WERI-Rb-1 (cell line): ENCODE measurements around the gene UACA.

ENCODE experiments used
- DNase-seq: peaks from one replicate; pipeline ENCODE4 v3.0.0-alpha.2; 2020
- H3K27ac ChIP-seq: fragments of 250-450 bp; sonication (Bioruptor Pico); 2 replicates; pipeline ENCODE4 v1.5.1; 2020; ENCODE audit warnings: mild to moderate bottlenecking, moderate library complexity
- H3K27me3 ChIP-seq: fragments of 250-450 bp; sonication (Bioruptor Pico); 2 replicates; pipeline ENCODE4 v1.5.1; 2021; ENCODE audit warnings: mild to moderate bottlenecking, low read depth, moderate library complexity; ENCODE audit not compliant: insufficient read depth, severe bottlenecking
- H3K36me3 ChIP-seq: fragments of 250-450 bp; sonication (Bioruptor Pico); 2 replicates; pipeline ENCODE4 v1.5.1; 2020; ENCODE audit warnings: mild to moderate bottlenecking, moderate library complexity
- H3K4me3 ChIP-seq: 2 replicates; pipeline ENCODE4 v1.5.1; 2011; ENCODE audit warnings: low read depth, mild to moderate bottlenecking, control low read depth, low read length
- H3K9me3 ChIP-seq: fragments of 250-450 bp; sonication (Bioruptor Pico); 2 replicates; pipeline ENCODE4 v1.5.1; 2021; ENCODE audit warnings: mild to moderate bottlenecking, moderate library complexity; ENCODE audit not compliant: severe bottlenecking
- CTCF ChIP-seq: IDR thresholded peaks from 2 replicates; pipeline ENCODE4 v1.5.1; 2011; ENCODE audit warnings: low read depth, mild to moderate bottlenecking, control low read depth, inconsistent platforms, low read length

The UACA gene

GRCh38 chr15:70778258-70779076, 15.1 kb upstream of the UACA start:
- Histone ChIP-seq H3K4me3 (no peak overlapping the region), H3K27ac (no peak overlapping the region), H3K27me3 (no peaks in the 10 kb centered on the region), H3K9me3 (no peaks in the 10 kb centered on the region), H3K36me3 (no peaks in the 10 kb centered on the region)
- TF ChIP-seq CTCF: no peak
- no peak for DNase-seq

- H3K9me3 ChIP-seq: no peaks in the 10 kb centered on the region
- no peak overlapping the region for H3K4me3 ChIP-seq
- DNase-seq: no peak
- no peaks in the 10 kb centered on the region for H3K27me3 ChIP-seq
- no peak for TF ChIP-seq CTCF
- no peaks in the 10 kb centered on the region for H3K36me3 ChIP-seq
- H3K27ac ChIP-seq: no peak overlapping the region
These were observed 14.0 kb upstream of the UACA start for GRCh38 chr15:70777170-70777926.

- Histone ChIP-seq H3K9me3 (no peaks in the 10 kb centered on the region), H3K27me3 (no peaks in the 10 kb centered on the region), H3K4me3 (no peak overlapping the region), H3K27ac (no peak overlapping the region), H3K36me3 (no peaks in the 10 kb centered on the region)
- no peak for TF ChIP-seq CTCF
- DNase-seq: no peak
These were observed 11.8 kb upstream of the UACA start for GRCh38 chr15:70775160-70775559.

- no peaks in the 10 kb centered on the region for H3K36me3 ChIP-seq
- no peaks in the 10 kb centered on the region for H3K27me3 ChIP-seq
- DNase-seq: no peak
- H3K9me3 ChIP-seq: no peaks in the 10 kb centered on the region
- TF ChIP-seq CTCF: no peak
- H3K27ac ChIP-seq: no peak overlapping the region
- no peak overlapping the region for H3K4me3 ChIP-seq
These were observed 9.0 kb upstream of the UACA start for GRCh38 chr15:70772402-70772801.

GRCh38 chr15:70770863-70771262, 7.5 kb upstream of the UACA start:
- Histone ChIP-seq H3K27ac (no peak overlapping the region), H3K36me3 (no peaks in the 10 kb centered on the region), H3K27me3 (no peaks in the 10 kb centered on the region), H3K9me3 (no peaks in the 10 kb centered on the region), H3K4me3 (no peak overlapping the region)
- no peak for DNase-seq
- no peak for TF ChIP-seq CTCF
